SIG-M5 treated with dmso at 0.1 percent for 504 hours (cell line): ENCODE data around the gene DMRTB1.
"Not testable (repeated sequence)": the region's sequence is repeated elsewhere in the genome, so short reads cannot be mapped to it uniquely, and the experiment has no call there.

Experiments
- DNase-seq: peaks from one replicate; lab custom pipeline; 2025; ENCODE audit not compliant: unreplicated experiment; lab: John Stamatoyannopoulos, UW

Gene DMRTB1

DNA sequence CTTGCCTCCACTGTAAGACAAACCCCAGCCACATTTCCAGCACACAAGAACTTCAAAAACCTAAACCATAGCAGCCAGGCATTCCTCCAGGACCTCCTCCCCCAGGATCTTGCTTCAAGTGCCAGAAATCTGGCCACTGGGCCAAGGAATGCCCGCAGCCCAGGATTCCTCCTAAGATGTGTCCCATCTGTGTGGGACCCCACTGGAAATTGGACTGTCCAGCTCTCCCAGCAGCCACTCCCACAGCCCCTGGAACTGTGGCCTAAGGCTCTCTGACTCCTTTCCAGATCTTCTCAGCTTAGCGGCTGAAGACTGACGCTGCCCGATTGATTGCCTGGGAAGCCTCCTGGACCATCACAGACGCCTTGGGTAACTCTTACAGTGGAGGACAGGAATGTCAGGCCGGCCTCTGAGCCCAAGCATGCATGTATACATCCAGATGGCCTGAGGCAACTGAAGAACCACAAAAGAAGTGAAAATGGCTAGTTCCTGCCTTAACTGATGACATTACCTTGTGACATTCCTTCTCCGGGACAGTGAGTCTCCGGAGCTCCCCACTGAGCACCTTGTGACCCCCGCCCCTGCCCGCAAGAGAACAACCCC lies 24.7 kb upstream of the DMRTB1 start:
- DNase-seq: not testable (repeated sequence)

DNA sequence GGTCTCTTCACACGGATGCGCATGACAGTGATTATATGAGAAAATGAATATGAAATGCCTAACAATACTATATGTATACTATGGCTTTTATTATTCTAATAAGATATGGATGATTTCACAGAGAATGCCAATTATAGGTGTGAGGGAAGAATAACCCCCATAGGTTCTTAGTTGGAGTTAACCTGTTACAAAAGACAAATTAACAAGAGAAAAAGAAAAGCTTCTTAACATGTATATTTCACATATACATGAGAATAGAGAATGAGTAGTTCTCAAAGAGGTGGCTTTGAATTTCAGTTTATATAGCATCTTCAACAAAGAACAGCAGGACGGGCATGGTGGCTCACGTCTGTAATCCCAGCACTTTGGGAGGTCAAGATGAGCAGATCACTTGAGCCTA lies 24.0 kb upstream of the DMRTB1 start:
- no peak for DNase-seq

DNA sequence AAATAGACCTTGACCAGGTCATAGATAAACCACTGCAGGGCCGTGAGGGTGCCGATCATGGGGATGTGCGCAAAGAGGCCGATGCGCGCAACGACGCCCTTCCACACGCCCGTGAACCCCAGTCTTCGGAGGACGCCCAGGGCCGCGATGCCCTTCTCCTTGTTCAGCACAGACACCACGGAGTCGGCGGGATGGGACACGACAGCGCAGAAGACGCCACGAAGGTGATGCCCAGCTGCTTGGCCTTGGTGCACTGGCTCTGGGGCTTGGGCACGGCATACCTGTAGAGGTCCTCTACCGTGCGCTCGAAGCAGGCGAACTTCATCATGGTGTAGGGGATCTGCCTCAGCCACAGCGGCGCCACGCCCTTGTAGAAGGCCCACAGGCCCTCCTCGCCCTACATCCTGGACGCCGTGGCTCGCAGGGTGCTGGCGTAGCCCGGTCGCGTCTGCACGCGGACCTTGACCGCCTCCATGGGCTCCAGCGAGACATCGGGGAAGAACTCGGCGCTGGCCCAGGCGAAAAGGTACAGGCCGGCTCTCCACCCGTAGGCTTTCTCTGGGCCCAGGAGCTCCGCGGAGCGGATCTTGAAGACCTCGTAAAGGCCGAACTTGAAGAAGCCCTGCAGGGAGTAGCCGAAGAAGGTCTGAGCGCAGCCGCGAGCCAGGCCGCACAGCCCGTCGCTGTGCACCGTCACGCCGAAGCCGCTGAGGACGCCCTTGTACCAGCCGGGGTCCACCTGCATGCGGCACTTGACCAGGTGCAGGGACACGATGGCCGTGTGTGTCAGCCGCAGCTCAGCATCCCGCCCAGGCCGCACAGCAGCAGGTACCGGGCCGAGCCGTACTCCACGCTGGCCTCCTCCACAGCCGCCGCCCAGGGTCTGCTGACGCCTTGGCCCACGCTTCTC lies 20.5 kb upstream of the DMRTB1 start:
- DNase-seq: no peak

DNA sequence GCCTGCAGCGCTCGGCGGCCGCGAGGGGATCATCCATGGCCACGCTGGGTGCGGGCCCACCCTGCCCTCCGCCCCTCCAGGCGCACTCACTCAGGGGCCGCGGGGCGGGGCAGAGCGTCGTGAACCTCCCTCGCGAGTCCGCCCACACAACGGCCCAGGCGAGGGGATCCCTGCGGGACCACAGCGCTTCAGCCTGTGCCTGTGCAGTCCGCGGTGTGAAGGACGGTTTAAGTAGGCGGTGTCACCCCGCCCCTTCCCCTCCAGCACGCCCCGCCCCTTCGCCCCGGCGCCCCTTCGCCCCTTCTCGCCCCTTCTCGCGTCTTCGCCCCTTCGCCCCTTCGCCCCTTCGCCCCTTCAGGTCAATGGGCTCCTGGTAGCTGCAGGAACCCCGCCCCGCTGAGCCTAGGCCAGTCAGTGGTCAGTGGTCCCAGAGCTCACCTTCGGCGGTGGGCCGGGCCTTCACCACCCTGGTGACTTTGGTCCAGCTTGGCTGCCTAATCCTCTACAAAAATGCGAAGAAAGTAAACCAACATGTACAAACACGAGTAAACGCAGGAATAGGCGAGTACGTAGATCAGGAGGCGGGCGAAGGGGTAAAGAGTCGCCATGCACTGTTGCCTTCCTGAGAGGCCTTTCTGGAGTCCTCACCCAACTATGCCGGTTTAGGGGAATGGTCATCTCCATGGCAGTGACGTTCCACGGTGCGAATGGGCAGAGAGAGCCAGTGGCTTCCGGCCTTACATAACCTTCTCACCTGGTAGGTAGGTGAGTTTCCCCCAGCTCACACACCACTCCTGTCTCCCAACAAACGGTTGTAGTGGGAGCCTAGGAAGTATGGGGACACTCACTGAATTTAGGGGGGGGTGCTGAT lies 19.6 kb upstream of the DMRTB1 start:
- no peak for DNase-seq

- no peak for DNase-seq
These were observed 18.6 kb upstream of the DMRTB1 start for GRCh38 chr1:53440633-53441032.

DNA sequence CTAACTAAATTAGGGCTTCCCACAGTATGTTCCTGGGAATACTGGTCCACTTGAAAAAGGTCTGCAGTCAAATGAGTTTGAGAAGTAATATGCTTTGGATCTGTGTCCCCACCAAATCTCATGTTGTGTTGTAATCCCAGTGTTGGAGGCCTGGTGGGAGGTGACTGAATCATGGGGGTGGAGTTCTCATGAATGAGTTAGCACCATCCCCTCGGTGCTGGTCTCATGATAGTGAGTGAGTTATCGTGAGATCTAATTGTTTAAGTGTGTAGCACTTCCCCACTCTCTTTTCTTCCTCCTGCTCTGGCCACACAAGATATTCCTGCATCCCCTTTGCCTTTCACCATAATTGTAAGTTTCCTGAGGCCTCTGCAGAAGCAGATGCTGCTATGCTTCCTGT lies 16.9 kb upstream of the DMRTB1 start:
- peak; percentile 9 for DNase-seq

DNA sequence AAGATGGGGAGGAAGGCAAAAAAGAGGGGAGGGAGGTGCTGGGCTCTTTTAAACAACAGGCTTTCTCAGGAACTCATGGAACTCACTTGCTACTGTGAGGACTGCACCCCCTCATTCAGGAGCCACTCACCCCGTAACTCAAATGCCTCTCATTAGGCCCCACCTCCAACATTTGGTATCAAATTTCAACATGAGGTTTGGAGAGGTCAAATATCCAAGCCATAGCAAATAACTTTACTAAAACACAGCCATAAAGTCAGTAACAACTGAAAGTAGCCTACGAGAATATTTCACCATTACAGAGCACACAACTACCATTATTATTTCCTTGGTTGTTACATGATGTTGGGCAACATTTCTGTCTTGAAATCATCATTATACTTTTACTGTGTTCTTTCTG lies 13.1 kb upstream of the DMRTB1 start:
- no peak for DNase-seq

DNA sequence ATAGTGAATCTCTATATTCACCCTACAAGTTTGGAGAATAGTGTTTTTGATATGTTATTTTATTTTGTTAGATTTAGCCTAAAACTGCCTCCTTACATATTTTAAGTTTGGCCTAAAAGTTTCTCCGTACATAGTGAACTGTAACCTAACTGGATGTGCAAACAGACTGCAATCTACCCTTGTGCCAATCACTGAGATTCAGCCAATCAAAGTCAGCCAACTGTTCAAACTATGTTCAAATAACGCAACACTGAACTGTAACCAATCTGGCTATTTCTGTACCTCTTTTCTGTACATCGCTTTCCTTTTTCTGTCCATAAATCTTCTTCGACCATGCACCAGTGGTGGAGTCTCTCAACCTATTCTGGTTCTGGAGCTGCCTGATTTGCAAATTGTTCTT lies 11.8 kb upstream of the DMRTB1 start:
- DNase-seq: no peak

GRCh38 chr1:53448241-53448841 lies 10.9 kb upstream of the DMRTB1 start:
- no peak for DNase-seq

GRCh38 chr1:53449021-53449420 lies 10.2 kb upstream of the DMRTB1 start:
- no peak for DNase-seq

DNA sequence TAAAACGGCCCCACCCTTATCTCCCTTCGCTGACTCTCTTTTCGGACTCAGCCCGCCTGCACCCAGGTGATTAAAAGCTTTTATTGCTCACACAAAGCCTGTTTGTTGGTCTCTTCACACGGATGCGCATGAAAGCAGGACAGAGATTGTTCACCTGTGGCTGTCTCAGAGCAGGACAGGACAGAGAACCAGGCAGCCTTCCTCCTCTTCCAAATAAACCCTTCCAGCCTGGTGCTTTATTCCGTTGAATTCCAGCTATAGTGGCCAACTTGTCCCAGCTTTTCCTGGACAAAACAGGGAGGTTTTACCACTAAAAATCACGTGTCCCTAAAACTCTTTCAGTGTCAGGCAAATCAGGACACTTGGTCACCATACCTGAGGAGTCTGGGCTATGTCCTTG lies 9.5 kb upstream of the DMRTB1 start:
- DNase-seq: no peak

GRCh38 chr1:53450225-53450624 lies 9.0 kb upstream of the DMRTB1 start:
- no peak for DNase-seq

- DNase-seq: peak; percentile 36
These were observed 5.2 kb upstream of the DMRTB1 start for GRCh38 chr1:53454019-53454418.

- no peak for DNase-seq
These were observed 3.7 kb upstream of the DMRTB1 start for GRCh38 chr1:53455364-53455991.

DNA sequence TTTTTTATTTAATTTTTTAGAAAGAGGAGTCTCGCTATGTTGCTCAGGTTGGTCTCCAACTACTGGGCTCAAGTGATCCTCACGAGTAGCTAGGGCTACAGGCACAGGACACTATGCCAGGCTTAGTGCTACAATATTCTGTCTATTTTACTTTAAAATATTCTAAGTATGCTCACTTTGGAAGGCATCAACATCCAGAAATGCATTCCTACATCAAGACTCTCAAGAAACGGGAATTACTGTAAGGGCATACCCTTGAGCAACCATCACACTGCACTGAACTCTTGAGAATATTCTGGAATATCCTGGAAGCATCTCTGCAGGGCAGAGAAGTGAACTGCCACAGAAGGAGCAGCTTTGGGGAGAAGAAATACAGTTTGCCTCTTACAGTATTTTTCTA lies 565 bp upstream of the DMRTB1 start:
- no peak for DNase-seq

GRCh38 chr1:53460211-53460634 lies 1.0 kb downstream of the DMRTB1 start:
- no peak for DNase-seq

DNA sequence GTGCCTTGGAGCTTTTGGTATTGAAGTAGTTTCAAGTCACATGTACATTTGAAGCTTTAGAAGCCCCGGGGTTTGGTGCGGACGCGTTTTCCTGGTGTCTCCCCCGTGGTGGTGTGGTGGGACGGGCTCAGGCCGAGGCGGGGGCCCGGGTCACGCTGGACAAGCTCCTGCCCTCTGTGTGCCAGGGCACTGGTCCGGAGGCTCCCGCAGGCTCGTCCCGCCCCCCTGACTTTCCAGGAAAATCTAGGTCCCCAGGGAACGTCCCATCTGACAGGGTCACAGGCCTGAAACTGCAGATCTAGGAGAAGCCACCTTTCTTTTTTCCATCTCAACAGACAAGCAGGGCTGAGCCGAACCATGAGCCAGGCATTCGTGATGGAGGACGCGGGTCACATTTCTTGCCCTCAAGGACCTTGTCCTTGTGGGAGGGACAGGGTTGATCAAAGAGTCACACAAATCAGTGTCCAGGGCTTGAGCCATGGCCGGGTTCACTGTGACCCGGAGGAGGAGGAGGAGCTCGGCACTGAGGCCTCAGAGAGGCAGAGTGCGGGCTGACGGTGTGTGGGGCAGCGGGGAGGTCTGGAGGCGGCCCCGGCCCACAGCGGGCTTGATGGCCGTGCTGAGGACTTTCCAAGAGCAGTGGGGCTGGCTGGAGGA lies 1.6 kb downstream of the DMRTB1 start:
- DNase-seq: no peak

DNA sequence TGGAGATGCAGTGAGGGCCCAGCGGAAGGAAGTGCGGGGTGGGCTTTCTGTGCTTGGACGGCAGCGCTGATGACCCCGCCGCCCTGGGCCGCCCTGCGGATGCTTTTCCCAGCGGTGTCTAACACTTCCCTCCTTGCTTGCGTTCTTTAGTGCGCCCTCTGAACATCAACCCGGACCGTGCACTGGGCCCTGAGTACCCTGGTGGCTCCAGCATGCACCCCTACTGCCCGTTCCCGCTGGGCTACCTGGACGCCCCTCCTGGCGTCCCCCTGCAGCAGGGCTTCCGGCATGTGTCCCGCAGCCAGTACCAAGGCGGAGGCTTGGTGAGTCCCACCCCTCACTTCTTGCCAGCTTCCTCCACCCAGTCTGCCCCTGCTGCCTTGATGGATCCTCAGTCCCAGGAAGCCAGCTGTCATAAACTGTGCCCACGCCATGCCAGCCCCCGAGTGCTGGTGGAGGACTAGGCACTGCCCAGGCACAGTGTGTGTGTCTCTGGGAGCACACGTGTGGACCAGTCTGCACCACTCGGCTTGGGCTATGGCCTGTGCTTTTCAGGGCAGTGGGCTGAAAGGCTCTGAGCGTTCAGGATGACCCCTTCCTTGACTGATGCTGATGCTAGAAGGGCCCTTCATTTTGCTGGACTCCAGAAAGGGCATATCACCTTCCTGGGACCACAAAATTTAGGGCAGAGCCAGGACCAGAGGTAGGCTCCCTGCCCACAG lies 2.3 kb downstream of the DMRTB1 start:
- no peak for DNase-seq

- DNase-seq: no peak
These were observed 3.0 kb downstream of the DMRTB1 start for GRCh38 chr1:53462193-53462592.
